Thymus (tissue), 11 donors: ENCODE measurements around the gene ACOX2. TPM values are rescaled to one million over a fixed set of nuclear protein-coding genes. Genes with fewer than 3 reads are reported as not detected.

ENCODE experiments used
- DNase-seq, 9 donors: peaks; one replicate each; pipeline ENCODE4 v3.0.0-alpha.2; 2013; ENCODE audit warnings: low spot score in 9 of 9, low read depth in 6 of 9, missing footprints in 1 of 9
- H3K27ac ChIP-seq, 2 donors: one replicate each; pipeline ENCODE4 v1.5.1; 2013; ENCODE audit warnings: control low read depth in 1 of 2, low read depth in 1 of 2, low read length in 1 of 2, mild to moderate bottlenecking in 1 of 2, moderate library complexity in 1 of 2
- H3K27me3 ChIP-seq, 2 donors: one replicate each; pipeline ENCODE4 v1.5.1; 2013; ENCODE audit warnings: low read length in 1 of 2; ENCODE audit not compliant: control insufficient read depth in 2 of 2, insufficient read depth in 1 of 2
- H3K36me3 ChIP-seq, 2 donors: one replicate each; pipeline ENCODE4 v1.5.1; 2013; ENCODE audit warnings: low read length in 1 of 2, mild to moderate bottlenecking in 1 of 2, moderate library complexity in 1 of 2; ENCODE audit not compliant: control insufficient read depth in 2 of 2, insufficient read depth in 2 of 2
- H3K4me1 ChIP-seq, 2 donors: one replicate each; pipeline ENCODE4 v1.5.1; 2013; ENCODE audit warnings: low read length in 2 of 2; ENCODE audit not compliant: control insufficient read depth in 2 of 2, insufficient read depth in 2 of 2
- H3K4me3 ChIP-seq, 2 donors: one replicate each; pipeline ENCODE4 v1.5.1; 2013; ENCODE audit warnings: low read length in 2 of 2, control low read depth in 1 of 2, mild to moderate bottlenecking in 1 of 2
- H3K9me3 ChIP-seq, 2 donors: one replicate each; pipeline ENCODE4 v1.5.1; 2013; ENCODE audit warnings: low read length in 1 of 2, mild to moderate bottlenecking in 1 of 2; ENCODE audit not compliant: control insufficient read depth in 2 of 2, insufficient read depth in 1 of 2
- WGBS: extraction: QIAGEN DNeasy Blood & Tissue Kit; methylation state at CpG from one replicate; pipeline ENCODE4 v1.1.7; 2013; 5-methylcytosine and 5-hydroxymethylcytosine counted together
- polyA plus RNA-seq: library from polyadenylated mRNA; stranded (reverse); fragments of 200-250 nt; gene quantifications from one replicate; pipeline ENCODE4 v1.2.3, GENCODE V29; 2013
- total RNA-seq: library from RNA; stranded (reverse); fragments of 120-200 nt; gene quantifications from one replicate; pipeline ENCODE4 v1.2.4, GENCODE V29; 2013
- donor health status: healthy.

Gene ACOX2
- total and polyA plus RNA-seq, 2 donors = 4.7 to 12.2 TPM

DNA sequence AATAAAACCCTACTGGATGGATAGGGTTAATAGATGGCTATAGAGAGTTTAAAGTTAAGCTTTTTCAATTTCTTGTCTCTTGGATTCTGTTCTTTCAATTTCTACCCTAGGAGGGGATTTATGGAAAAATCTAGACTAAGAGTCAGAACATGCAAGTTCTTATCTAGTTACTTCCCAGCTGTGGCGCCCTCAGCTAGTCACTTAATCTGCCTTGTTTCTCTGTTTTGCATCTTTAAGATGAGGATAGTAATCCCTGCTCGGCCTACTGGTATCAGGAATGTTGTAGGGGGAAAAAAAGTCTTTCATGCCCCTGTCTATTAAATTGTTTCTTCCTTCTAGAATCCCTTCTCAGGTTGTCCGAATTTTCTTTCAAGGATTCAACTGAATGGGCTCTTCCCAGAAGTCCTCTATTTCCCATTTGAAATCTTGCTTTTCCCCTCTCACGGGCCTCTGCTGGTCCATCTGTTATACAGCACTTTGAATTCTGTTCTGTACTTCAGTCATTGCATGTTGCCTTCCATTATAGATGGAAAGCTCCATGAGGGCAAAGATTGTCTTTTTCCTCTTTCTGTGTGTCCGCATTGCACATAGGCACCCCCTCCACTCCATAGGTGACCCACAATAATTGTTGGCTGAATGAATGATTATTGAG is 40.7 kb downstream of the ACOX2 start:
- Histone ChIP-seq H3K27me3 (peaks cover 0 to 2% of the 10 kb centered on the region in 2 donors), H3K27ac (no peak overlapping the region), H3K4me1 (peaks cover 11 to 13% of the 10 kb centered on the region in 2 donors), H3K36me3 (peaks cover 0 to 6% of the 10 kb centered on the region in 2 donors), H3K4me3 (no peak overlapping the region), H3K9me3 (no peaks in the 10 kb centered on the region)
- 96% methylated on average over 5 of the region's 5 CpGs for WGBS
- DNase-seq = no peak

DNA sequence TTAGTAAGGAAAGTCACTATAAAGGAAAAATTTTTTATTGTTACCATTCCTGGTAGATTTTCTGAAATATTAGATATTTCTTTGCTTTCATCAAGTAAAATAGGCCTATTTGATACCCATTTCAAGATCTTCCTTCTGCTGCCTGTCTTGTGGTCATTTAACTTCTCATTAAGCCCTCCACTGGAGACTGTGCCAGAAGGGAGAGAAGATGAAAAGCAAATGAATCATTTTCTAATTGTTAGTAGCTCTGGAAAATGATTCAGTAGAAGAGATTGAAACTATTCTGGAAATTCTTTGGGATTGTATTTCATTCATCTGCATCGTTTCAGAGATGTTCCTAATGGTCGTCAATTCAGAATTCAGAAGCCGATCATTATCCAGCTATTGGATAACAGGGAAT is 41.9 kb downstream of the ACOX2 start:
- H3K27ac ChIP-seq = no peak overlapping the region
- no peak for DNase-seq
- H3K27me3 ChIP-seq = peaks cover 0 to 8% of the 10 kb centered on the region in 2 donors
- no peaks in the 10 kb centered on the region for H3K9me3 ChIP-seq
- 94% methylated on average over 3 of the region's 3 CpGs for WGBS
- H3K36me3 ChIP-seq = no peaks in the 10 kb centered on the region
- peaks cover 12 to 13% of the 10 kb centered on the region in 2 donors for H3K4me1 ChIP-seq
- H3K4me3 ChIP-seq = no peak overlapping the region

DNA sequence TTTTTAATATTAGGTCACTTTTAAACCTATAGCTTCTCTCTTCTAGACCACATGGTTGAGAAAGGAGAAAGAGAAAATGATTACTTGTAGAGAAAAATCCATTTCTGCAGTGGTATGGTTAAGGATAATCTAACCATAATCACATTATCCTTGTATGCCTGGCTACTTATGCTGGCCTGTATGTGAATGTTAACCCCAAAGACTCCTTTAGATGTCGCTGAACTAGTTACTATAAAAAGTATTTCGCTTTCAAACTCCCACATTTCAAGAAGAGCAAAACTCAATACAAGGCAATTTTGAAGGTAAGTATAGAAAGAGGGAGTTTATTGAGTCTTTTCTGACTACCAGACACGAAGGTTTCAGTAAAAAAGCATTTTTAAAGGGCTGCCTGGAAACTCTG is 42.9 kb downstream of the ACOX2 start:
- peaks cover 0 to 9% of the 10 kb centered on the region in 2 donors for H3K27me3 ChIP-seq
- H3K4me1 ChIP-seq = peaks cover 12 to 13% of the 10 kb centered on the region in 2 donors
- no peak overlapping the region for H3K4me3 ChIP-seq
- H3K36me3 ChIP-seq = no peaks in the 10 kb centered on the region
- no peaks in the 10 kb centered on the region for H3K9me3 ChIP-seq
- no peak for DNase-seq
- H3K27ac ChIP-seq = no peak overlapping the region
- 94% methylated on average over 3 of the region's 3 CpGs for WGBS

DNA sequence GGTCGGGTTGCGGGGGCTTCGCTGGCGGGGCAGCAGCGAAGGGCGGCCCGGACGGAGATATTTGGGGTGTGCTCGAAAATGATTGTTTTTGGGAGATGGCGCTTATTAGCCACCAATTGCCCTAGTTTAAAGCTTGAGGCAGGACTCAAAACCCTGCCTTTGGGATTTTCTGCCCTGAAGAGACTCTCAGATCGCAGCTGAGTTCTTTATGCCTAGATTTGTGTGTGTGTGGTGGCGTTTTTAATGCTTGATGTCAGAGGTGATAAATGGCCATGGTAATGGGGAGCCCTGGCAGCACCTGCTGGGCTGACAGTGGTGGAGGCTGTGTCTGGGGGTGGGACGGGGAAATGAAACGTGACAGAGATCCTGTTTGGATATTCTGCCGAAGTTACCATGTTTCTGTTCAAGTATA is 44.5 kb downstream of the ACOX2 start:
- WGBS = under 1% methylated on average over 15 of the region's 15 CpGs
- H3K27ac ChIP-seq = no peak overlapping the region
- peak overlapping the region; percentile 55 to 94 for H3K4me3 ChIP-seq

DNA sequence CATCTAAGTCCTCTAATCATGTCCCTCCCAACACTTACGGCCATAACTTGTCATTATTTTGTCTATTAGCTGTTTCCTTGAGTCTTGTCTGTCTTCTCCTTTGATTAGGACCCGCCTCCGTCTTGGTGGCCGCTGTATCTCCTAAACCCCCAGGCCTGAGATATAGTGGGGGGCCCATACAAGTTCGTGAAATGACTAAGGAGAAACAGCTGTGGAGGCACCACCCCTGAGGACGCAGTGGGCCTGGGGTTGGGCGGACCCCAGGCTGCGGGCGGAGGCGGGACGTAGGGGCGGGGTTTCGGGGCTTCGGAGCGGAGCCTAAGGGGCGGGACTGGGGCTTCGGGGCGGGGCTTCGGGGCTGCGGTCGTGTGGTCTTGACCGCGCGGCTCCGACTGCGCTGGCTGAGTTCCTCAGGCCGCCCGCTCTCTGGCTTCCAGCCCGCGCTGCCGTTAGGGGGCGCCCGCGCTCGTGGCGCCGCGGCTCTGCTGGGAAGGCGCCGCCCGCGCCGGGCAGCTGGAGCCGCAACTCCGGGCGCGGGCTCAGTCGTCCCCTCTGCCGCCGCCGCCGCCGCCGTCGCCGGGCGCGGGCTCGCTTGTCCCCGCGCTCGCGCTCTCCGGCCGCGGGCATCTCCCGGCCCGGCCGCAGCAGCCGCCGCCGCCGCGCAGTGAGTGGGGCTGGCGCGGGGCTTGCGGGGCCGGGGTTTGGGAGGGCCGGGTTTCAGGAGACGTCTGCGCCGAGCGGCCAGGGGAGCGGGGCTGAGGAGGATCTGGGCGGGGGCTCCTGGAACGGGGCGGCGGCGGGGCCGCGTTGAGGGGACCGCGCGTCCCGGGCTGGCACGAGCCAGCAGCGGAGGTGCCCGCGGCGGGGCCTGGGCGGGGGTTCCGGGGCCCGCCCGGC is 45.2 kb downstream of the ACOX2 start, which contains the start of gene KCTD6:
Gene KCTD6 (plus strand): TSS at position 591 of the 897 bp plus-strand sequence. CDS start 6,660 bp downstream, outside the sequence.
- Histone ChIP-seq H3K9me3 (no peaks in the 10 kb centered on the region), H3K27me3 (peaks cover 2 to 28% of the 10 kb centered on the region in 2 donors), H3K4me1 (peaks cover 12 to 13% of the 10 kb centered on the region in 2 donors), H3K4me3 (peak within 1 kb of the TSS; percentile 55 to 94), H3K27ac (peak within 1 kb of the TSS in 1 of 2 donors; percentile 71), H3K36me3 (no peaks in the 10 kb centered on the region)
- 1% methylated on average over 104 of the region's 104 CpGs for WGBS
- peak; percentile 43 to 93 (median 84) for DNase-seq

More for the DNA sequence above, 44.5 kb downstream of the ACOX2 start:
- Histone ChIP-seq H3K4me1 (peaks cover 12 to 13% of the 10 kb centered on the region in 2 donors), H3K9me3 (no peaks in the 10 kb centered on the region), H3K27me3 (peaks cover 2 to 23% of the 10 kb centered on the region in 2 donors), H3K36me3 (no peaks in the 10 kb centered on the region)
- peak in 4 of 9 donors; percentile 9 to 45 (median 20) for DNase-seq

DNA sequence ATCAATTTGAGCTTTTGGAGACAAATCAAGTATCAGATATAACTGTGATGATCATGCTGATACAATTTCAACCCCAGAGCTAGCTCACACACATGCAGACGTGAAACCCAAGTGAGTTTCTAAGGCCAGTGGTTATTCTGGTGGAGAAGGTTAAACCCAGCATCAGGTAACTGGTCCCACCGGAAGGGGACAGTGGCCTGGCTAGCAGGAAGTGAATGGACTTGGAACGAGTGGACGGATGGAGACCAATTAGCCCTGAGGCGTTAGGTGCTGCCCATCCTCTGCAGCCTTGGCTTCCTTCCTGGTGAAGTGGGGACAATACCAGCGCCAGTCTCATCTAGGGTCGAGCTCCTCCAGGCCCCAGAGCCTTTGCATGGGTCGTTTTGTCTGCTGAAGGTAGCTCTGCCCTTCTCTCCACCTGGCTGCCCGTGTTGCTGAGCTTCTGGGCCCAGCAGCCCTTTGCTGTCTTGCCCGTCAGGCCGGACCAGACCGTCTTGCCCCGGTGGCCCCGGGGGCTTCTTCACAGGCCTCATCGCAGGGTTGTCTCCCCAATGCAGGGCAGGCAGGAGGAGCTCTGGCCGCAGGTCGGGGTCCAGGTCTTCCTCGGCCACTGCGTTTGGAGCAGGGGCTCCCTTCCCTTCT is 46.0 kb downstream of the ACOX2 start:
- 92% methylated on average over 19 of the region's 19 CpGs for WGBS
- Histone ChIP-seq H3K27me3 (peaks cover 2 to 28% of the 10 kb centered on the region in 2 donors), H3K4me1 (peaks cover 12 to 13% of the 10 kb centered on the region in 2 donors), H3K4me3 (peak overlapping the region in 1 of 2 donors; percentile 94), H3K36me3 (no peaks in the 10 kb centered on the region), H3K9me3 (no peaks in the 10 kb centered on the region), H3K27ac (no peak overlapping the region)
- DNase-seq = no peak

DNA sequence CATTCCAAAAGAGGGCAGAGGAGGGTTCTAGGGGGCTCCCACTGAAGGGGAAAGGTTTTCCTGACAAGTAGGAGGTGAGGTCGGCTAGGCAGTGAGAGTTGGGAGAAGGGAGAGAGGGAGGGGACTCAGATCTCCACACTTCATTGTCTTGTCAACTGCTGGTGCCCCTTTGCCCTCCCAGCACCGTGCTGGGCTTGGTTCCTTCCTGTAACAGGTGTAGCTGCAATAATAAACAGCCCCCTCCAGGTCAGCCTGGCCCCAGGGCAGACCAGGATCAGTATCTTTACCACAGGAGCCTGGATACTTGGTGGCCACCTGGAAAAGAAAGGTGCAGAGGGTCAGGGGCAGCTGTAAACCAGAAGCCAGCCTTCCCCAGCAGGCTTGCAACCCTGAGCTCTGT is 48.0 kb downstream of the ACOX2 start:
- Histone ChIP-seq H3K9me3 (no peaks in the 10 kb centered on the region), H3K36me3 (no peaks in the 10 kb centered on the region), H3K27me3 (peaks cover 2 to 28% of the 10 kb centered on the region in 2 donors), H3K4me3 (no peak overlapping the region), H3K4me1 (peaks cover 12 to 13% of the 10 kb centered on the region in 2 donors), H3K27ac (no peak overlapping the region)
- WGBS = 60% methylated on average over 2 of the region's 2 CpGs
- no peak for DNase-seq

DNA sequence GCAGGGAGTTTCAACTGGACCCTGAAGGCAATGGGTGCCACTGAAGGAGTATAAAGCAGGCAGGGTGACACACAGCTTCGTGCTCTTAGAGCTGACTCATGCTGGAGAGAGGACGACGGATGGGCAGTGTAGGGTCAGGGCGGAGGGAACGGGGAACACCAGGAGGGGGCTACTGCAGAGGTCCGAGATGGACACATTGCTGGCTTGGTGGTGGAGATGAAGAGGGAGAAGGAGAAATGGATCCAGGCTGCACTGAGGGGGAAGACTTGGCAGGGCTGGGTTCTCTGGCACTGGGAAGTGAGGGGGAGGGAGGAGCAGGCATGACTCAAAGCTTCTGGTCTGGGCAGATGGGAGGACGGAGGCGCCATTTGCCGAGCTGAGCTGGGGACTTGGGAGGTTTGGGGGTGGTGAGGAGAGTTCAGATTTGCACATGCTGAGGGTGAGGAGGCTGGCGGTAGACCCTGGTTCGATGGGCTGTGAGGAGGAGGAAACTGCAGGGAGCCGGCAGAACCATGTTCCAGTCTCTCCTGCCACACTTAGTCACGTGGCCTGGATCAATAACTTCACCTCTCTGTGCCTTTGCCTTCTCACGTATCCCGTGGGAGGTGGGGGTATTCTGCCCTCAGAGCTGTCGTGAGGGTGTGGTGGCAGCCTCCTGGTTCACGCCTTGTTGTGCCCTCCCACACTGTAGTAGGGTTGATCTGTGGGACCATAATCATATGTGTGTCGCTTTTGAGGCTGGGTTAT is 49.7 kb downstream of the ACOX2 start:
- no peaks in the 10 kb centered on the region for H3K9me3 ChIP-seq
- H3K4me1 ChIP-seq = peaks cover 2 to 3% of the 10 kb centered on the region in 2 donors
- no peak overlapping the region for H3K4me3 ChIP-seq
- H3K27me3 ChIP-seq = peaks cover 2 to 28% of the 10 kb centered on the region in 2 donors
- 92% methylated on average over 18 of the region's 18 CpGs for WGBS
- DNase-seq = no peak
- no peak overlapping the region for H3K27ac ChIP-seq
- H3K36me3 ChIP-seq = no peaks in the 10 kb centered on the region
